ENCODE results near the gene STARD3.
"Not testable (repeated sequence)": the region's sequence is repeated elsewhere in the genome, so short reads cannot be mapped to it uniquely, and the experiment has no call there.

The STARD3 gene
- long read RNA-seq, donor 1, transcript STARD3-201 (15 exons, 2,132 nt) = major isoform, 10 of 11 reads
- long read RNA-seq, donor 1, partial matches to known transcripts = 0 of 11 reads
- long read RNA-seq, donor 1, other reads (novel, unspliced or antisense) = 0 of 11 reads
- long read RNA-seq, donor 2, partial matches to known transcripts = 0 of 3 reads
- long read RNA-seq, donor 2, other reads (novel, unspliced or antisense) = 0 of 3 reads
- long read RNA-seq, donor 3, partial matches to known transcripts = 0 of 3 reads
- long read RNA-seq, donor 3, other reads (novel, unspliced or antisense) = 0 of 3 reads
- long read RNA-seq, donor 4, partial matches to known transcripts = 0 of 5 reads
- long read RNA-seq, donor 4, other reads (novel, unspliced or antisense) = 0 of 5 reads
- long read RNA-seq, donor 5, partial matches to known transcripts = 30 of 34 reads
- long read RNA-seq, donor 5, other reads (novel, unspliced or antisense) = 0 of 34 reads
- long read RNA-seq, donor 6, transcript STARD3-201 (15 exons, 2,132 nt) = major isoform, 12 of 39 reads
- long read RNA-seq, donor 6, partial matches to known transcripts = 27 of 39 reads
- long read RNA-seq, donor 6, other reads (novel, unspliced or antisense) = 0 of 39 reads
- long read RNA-seq, donor 7 = 0 reads
- long read RNA-seq, donor 8, partial matches to known transcripts = 13 of 16 reads
- long read RNA-seq, donor 8, other reads (novel, unspliced or antisense) = 0 of 16 reads

- DNase-seq = peak; percentile 94
Observed at GRCh38 chr17:39636927-39637736, at the start of gene STARD3. TSS of gene STARD3 (plus strand) at chr17:39637144. CDS start at chr17:39653532, 16,388 bp downstream.

DNA sequence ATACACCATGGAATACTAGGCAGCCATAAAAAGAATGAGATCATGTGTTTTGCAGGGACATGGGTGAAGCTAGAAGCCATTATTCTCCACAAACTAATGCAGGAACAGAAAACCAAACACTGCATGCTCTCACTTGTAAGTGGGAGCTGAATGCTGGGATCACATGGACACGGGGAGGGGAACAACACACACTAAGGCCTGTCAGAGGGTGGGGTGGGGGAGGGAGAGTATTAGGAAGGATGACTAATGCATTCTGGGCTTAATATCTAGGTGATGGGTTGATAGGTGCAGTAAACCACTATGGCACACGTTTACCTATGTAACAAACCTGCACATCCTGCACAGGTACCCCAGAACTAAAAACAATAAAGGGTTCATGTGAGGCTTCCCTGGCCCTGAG is 46.8 kb upstream of the STARD3 start:
- not testable (repeated sequence) for DNase-seq

DNA sequence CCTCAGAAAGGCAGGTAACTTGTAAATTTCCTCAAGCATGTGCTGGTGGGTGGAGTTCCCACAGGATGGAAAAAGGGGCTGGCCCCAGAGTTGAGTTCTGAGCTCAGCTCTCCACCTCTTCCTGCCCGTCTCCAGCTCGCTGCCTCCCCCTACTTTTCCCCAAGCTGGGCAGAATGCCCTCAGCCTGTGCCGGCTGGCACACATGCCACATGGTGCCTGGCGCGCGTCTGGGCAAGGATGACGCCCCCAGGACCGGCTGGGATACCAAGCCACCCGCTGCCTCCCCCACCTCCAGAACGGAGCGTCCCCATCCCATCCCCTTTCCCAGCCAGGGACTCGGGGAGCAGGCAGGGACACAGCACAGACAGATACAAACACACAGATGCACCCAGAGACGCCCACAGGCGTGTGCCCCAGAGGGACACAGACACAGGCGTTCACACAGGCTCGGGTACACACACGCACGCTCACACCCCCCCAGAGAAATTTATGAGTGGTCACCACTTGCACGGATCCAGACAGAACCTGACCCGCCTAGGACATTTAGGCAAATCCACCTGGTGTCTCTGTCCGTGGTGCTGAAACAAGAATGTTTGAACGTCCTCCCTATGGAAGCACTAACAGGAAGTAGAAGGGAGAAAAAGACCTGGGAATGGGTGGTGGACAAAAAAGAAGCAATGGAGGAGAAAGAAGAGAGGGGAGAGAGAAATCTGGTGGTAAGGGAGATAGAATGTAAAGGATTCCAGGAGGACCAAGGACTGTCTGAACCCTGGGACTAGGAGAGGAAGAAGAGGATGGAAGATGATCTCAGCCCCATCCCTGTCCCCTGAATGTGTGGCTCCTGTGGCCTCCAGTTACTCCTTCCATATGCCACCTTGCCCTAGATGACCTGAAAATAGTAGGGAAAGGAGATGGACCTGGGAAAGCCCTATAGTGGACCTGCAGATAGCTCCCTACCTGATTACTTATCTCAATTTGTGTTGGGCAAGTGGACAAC is 44.7 kb upstream of the STARD3 start:
- DNase-seq = peak; percentile 59

- no peak for DNase-seq
Observed at GRCh38 chr17:39593371-39593770, 43.6 kb upstream of the STARD3 start.

DNA sequence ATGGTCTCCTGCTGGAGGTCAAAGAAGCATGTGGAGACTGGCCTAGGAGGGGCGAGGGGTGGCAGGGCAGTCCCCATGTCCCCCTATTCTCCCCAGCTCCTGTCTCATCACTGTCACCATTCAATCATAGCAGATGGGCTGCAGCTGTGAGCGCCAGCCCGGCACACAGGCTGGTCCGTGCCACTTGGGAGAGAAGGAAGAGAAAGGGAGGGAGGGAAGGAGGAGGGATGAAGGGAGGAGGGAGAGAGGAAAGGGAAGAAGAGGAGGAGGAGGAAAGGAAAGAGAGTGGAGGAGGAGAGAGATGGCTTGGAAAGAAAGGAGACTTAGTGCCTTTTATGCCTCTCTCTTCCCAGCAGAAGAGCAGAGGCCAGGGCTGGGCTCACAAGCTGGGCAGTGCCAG is 41.6 kb upstream of the STARD3 start:
- no peak for DNase-seq

GRCh38 chr17:39595928-39596510 is 40.9 kb upstream of the STARD3 start:
- no peak for DNase-seq

DNA sequence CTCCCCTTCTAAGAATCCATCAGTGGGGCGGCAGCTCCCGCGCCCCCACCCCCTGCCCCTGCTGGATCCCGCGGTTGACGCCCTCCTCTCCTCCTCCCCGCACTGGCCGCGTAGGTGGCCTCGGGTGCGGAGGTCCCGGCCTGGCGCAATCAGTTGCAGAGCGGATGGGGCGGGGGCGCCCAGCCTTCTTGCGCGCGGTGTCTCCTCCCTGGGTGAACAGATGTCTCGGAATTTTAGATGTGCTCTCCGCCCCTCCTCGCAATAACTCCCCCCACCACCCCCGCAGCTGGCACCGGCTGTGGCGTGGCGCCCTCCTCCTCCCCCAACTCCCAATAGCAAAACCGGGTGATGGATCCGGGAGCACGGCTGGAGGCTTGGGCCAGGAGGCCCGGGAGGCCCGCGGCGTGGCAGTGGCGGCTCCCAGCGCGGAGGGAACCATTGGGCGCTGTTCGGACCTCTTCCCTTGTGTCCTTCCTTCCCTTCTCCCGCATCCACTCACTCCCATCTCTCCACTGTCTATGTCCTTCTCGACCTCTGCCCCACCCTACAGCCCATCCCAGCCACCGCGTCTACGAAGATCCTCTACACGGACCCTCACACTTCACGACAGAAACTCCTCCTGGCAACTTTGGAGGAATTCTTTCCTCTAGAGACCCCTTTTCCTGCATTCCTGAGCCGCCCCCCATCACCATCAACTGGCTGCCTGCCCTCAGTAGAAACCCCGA is 40.2 kb upstream of the STARD3 start:
- no peak for DNase-seq

DNA sequence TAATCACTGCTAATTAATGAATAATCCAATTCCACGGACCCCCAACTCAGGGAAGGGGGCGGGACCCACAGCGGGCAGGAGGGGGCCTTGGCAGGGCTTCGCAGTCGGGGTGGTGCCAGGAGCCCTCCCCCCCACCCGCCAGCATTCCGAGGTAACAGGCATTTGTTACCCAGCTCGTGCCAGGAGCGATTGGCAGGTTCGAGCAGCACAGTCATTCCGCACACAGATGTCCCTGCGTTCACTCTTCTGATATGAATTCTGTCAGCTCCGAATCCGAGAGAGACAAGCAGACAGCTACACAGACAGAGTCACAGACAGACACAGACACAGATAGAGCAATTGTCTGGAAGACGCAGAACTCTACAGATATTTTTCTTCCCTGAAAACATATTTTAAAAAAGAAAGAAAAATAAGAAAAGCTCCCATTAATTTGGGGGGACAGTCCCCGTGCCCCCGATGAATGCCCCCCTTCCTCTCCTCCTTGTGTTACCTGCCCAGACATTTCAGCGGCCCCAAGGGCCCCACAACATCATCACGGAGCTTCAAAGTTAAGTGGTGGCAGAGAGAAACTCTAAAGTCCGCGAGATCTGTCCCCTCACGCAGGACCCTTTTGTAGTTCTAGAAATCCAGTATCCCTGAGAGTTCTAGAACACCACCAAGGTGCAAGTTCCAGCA is 39.4 kb upstream of the STARD3 start:
- DNase-seq = no peak

- DNase-seq = peak; percentile 35
Observed at GRCh38 chr17:39598047-39598481, 38.9 kb upstream of the STARD3 start.

GRCh38 chr17:39598630-39599003 is 38.3 kb upstream of the STARD3 start:
- no peak for DNase-seq

DNA sequence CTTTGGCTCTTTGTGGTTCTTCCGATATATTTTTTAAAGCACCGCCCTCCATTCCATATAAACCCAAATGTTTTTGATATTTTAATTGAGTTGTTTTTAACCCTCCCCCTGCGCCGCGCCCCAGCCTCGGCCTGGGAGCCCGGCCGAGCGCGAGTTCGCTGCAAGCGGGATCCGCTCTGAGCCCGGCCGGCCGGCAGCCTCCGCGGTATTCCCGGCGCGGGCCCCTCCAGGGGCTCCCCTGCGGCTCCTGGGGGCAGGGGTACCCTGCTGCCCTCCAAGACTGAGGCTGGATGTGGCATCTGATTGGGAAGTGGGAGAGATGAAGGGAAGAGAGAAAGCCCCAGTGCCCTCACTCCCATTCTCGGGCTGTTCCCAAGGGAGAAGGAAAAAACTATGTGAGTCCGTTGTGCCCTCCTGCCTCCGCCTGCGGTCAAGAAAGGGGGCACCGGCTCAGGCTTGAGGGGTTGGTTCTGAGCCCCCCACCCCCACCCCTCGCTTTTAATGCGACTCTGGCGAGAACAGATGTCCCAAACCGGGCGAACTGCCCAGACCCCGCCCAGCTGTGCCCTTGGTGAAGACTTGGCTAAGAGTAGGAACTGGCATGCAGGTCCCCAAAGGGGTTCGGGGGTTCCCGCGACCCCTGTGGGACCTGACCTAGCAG is 37.8 kb upstream of the STARD3 start:
- DNase-seq = peak; percentile 52

DNA sequence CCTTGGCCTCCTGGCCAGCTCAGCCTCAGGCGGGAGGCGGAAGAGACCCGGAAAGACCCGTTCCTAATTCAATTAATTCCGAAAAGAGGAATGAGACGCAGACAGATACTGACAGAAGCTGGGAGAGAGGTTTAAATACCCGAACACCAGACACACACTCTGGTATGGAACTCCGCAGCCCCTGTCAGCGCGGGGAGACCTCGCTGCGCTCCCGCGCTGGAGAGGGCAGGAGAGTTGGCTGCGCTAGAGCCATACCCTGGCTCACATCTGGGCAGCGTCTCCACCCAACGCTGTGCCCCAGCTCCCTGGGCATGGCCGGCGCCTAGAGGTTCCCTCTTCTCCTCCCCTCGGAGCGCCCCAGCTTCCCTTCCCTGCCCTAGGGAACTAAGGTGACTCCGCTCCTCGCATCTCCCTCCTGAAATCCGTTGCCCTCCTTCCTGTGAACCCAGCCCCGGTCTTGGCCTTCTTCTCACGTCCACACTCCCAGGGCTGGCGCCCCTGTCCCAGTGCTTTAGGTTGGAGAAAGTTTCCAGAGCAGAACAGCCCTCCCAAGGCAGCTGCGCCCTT is 37.2 kb upstream of the STARD3 start:
- no peak for DNase-seq

DNA sequence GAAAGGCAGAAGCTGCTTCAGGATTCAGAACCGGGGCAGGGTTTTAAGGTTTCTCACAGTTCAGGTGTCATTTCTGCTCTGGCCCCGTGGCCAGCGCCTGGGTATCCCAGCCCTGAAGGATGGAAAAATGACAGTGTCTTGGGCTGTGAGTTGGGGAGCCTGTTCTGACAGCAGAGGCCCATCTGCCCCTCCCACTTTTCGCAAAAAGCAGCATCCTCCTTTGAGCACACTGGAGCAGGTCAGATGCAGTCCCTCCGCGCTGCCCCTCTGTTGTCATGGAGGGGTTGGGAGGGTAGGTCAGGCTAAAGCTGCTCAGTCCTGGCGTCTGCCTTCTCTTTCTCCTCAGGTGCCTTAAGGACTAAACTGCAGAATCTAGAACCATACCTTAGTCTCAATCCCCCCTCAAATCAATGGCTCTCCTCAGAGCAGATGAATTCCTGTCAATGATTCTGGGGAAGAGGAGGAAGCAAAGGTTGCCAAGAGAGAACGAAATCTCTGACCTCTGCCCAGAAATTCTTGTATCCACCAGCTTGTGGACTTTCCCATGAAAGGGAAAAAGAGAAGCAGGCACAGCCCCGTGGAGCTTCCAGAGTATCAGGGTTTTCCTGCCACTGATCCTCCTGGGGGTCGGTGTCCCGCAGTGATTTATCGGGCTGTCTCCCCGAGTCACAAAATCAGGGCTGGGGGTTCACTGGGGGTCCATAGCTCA is 36.5 kb upstream of the STARD3 start:
- no peak for DNase-seq

DNA sequence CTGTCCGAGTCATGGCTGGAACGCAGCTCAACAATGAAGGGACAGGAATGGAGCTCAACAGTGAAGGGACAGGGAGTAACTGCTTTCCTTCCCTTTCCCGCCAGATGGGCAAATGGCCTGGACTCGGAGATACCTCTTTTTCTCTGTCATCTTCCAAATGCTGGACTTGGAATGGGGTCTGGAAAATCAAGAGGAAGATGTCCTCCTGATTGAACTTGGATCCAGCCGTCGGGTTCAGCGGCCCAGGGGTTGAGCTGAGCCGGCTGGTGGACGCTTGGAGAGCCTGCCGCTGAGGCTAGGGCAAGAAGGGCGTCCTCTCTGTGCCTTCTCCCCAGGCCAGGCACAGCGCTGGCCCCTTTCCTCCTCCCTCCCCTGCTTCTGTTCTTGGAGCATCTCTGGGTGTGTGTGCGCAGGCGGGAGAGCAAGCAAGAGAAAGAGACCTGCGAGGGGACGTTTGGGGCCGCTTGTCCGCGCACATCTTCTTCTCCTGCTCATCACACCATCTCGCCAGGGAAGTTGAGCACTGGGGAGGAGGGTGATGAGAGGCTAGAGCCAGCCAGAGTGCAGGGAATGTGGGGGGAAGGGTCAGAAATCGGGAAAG is 35.8 kb upstream of the STARD3 start:
- DNase-seq = no peak

GRCh38 chr17:39601758-39602532 is 35.0 kb upstream of the STARD3 start:
- DNase-seq = no peak

DNA sequence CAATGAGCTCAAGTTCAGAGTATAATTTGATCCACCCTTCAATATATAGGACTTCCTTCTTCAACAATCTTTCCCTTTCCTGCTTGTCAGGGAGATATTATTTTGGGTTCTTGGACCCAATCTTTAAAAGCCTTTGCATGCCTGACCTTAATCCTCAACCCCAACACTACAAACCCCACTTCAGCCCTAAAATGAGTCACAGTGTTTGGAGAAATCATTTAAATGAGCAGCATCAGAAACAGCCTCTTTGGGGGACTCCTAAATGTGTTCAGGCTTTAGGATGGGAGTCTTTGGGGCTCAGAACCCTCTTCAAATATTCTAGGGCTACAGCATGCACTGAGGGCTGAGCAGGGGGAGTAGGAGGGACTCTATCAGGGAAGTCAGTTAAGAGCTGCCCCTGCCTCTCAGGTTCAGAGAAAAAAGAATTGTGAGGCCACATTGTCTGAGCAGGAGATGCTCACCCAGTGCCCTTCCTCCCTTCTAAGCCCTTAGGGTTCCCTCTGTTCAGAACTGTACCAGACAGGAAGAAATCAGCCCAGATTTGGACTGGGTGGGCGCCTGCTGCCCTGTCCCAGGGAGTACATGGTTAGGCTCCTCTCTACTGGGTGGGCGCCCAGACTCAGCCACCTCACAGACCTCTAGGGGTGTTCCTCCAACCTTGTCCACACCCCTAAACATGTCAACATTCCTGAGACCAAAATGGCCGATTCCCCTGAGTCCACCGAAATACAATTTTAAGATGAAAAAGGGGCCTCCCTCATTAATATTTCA is 34.2 kb upstream of the STARD3 start:
- DNase-seq = no peak

All from right kidney (tissue), 9 donors.